ENCODE results near the gene ARL10. TPM values are rescaled to one million over a fixed set of nuclear protein-coding genes. Genes with fewer than 3 reads are reported as not detected.

ARL10 gene
- total RNA-seq, 1 experiment from 2014 or later: 0.05 TPM

DNA sequence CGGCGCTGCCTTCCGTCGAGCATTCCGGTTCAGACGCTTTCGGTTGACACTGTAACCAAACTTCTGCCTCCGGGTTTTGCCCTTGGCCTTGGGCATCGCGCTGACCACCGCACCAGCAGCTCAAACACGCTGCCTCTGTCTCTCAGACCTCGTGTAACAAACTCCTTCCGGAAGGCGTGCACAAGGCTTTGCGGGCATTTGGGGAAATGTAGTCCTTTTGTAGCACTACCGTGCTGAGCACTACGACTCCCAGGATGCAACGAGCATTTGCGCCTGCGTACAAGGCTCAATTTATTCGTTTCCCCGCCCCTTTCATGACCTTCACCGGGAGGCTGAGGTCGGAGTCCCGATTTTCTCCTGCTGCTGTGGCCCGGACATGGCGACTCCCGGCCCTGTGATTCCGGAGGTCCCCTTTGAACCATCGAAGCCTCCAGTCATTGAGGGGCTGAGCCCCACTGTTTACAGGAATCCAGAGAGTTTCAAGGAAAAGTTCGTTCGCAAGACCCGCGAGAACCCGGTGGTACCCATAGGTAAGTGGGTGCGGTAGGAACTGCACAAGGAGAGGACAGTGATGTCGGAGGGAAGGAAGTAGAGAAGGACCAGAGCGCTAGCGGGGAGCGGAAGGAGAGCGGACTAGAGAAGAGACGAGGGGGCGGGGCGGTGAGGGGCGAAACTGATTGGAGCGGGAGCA is 23.3 kb downstream of the ARL10 start, which contains the start of the genes HIGD2A and NOP16:
Gene HIGD2A (plus strand): TSS at position 308 of the 691 bp plus-strand sequence. CDS start 69 bp downstream, at position 377.
Gene NOP16 (minus strand): TSS at position 155 of the 691 bp plus-strand sequence. CDS start 59 bp downstream, at position 96.
- no TSS peak for BruUV-seq (replicated peaks)
- Histone ChIP-seq H3K9me2 (ENCODE audit: insufficient read depth) (no peaks in the 10 kb centered on the region), H3K27ac (ENCODE audit: low read depth, low read length) (peak within 1 kb of the TSS; percentile 94), H3K36me3 (ENCODE audit: control insufficient read depth in 1 of 2, insufficient read depth in 2 of 2, low read length in 2 of 2) (peaks cover 24 to 48% of the 10 kb centered on the region in 2 experiments; a peak in 3 of 4 replicates), H3K79me2 (ENCODE audit: insufficient read depth, low read length) (peaks cover 64% of the 10 kb centered on the region), H3K4me3 (replicated peaks in 1 of 2; ENCODE audit: low read depth in 1 of 2, low read length in 2 of 2) (peak within 1 kb of the TSS; percentile 78 to 99), H3K9me3 (ENCODE audit: control insufficient read depth in 1 of 2, insufficient read depth in 1 of 2, low read depth in 1 of 2, low read length in 2 of 2) (no peaks in the 10 kb centered on the region), H2AFZ (ENCODE audit: low read depth, low read length, poor library complexity, severe bottlenecking) (peak within 1 kb of the TSS; percentile 95), H3K4me2 (ENCODE audit: low read length) (peak within 1 kb of the TSS; percentile 86), H3K9ac (ENCODE audit: low read length) (peak within 1 kb of the TSS; percentile 93), H3K27me3 (ENCODE audit: insufficient read depth, low read length) (no peaks in the 10 kb centered on the region), H4K20me1 (ENCODE audit: insufficient read depth) (peaks cover 13% of the 10 kb centered on the region; the same call in 1 of the 2 replicates), H3K4me1 (ENCODE audit: control insufficient read depth in 1 of 2, insufficient read depth in 2 of 2, low read length in 2 of 2) (peaks cover 11 to 22% of the 10 kb centered on the region in 2 experiments; a peak in 3 of 4 replicates)
- TF ChIP-seq POLR2A (IDR thresholded peaks at IDR 0.05; ENCODE audit: borderline replicate concordance, extremely low read depth, insufficient read depth, insufficient read length): peak; percentile 80
- TF ChIP-seq TCF7L2 (IDR thresholded peaks at IDR 0.05; ENCODE audit: borderline replicate concordance, extremely low read depth, insufficient read depth, insufficient read length): peak; percentile 53
- no peak for TF ChIP-seq SIN3A (IDR thresholded peaks at IDR 0.05; ENCODE audit: low read depth)
- peak; percentile 81 for TF ChIP-seq YY1 (IDR thresholded peaks at IDR 0.05; ENCODE audit: extremely low read depth, insufficient replicate concordance, low read depth, low read length)
- TF ChIP-seq POLR2AphosphoS5 (IDR thresholded peaks at IDR 0.05; ENCODE audit: low read depth, low read length): peak; percentile 85
- TF ChIP-seq ZBTB33 (IDR thresholded peaks at IDR 0.05; ENCODE audit: extremely low read depth, insufficient replicate concordance, low read length): peak; percentile 93
- TF ChIP-seq SP1 (IDR thresholded peaks at IDR 0.05; ENCODE audit: low read depth): no peak
- POLR2A ChIA-PET: interaction anchor here (1.0 kb wide), 1 partner anchor 28 kb away, joined by 3 read pairs; the partner anchor contains the start of gene CLTB
- DNase-seq (ENCODE audit: low read depth, low spot score): peak; percentile 98
- intact Hi-C loops (cut with micrococcal nuclease): loop anchor here (1.0 to 2.0 kb wide), 2 partner anchors 27 to 148 kb away; partner anchors contain the start of genes KIAA1191 and RNF44
- RAD21 ChIA-PET (ENCODE audit: low non-redundant PET in 1 of 2, low total read pairs in 2 of 2, uncharacterized antibody in 2 of 2, unreplicated experiment in 2 of 2): no interaction called here
- CTCF ChIA-PET: no interaction called here
- peak; percentile 87 for ATAC-seq
